GM21529 (cell line): ENCODE results near the gene LAMTOR5.
"Not testable (repeated sequence)": the region's sequence is repeated elsewhere in the genome, so short reads cannot be mapped to it uniquely, and the experiment has no call there.

Experiments
- ATAC-seq: cut with Tn5 transposase; IDR thresholded peaks from one replicate; pipeline ENCODE4 v1.9.1; 2021; ENCODE audit not compliant: unreplicated experiment

Gene LAMTOR5

DNA sequence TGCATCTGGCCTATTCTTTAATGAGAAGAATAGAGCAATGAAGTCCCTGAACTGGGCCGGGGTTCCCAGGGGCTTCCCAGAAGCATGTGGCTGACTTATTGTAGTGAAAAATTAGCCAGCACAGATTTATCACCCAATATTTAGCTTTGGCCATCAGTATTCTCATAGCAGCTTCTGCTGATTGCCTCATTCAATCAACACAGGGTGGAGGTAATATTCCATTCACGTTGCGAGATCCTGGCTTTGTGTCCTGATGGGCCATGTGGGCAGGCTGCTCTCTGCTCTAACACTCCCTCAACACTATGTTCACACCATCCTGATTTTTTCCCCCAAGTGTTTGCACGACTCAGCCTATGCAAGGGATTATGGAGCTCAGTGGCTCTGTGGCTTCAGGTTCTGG, 21.5 kb upstream of the LAMTOR5 start:
- ATAC-seq: no peak

GRCh38 chr1:110426854-110427253, 19.4 kb upstream of the LAMTOR5 start:
- ATAC-seq: no peak

- ATAC-seq: no peak
Measured at GRCh38 chr1:110425612-110426152, 18.2 kb upstream of the LAMTOR5 start.

GRCh38 chr1:110424699-110425611, 17.5 kb upstream of the LAMTOR5 start:
- no peak for ATAC-seq

GRCh38 chr1:110420874-110421793, 13.6 kb upstream of the LAMTOR5 start:
- ATAC-seq: no peak

DNA sequence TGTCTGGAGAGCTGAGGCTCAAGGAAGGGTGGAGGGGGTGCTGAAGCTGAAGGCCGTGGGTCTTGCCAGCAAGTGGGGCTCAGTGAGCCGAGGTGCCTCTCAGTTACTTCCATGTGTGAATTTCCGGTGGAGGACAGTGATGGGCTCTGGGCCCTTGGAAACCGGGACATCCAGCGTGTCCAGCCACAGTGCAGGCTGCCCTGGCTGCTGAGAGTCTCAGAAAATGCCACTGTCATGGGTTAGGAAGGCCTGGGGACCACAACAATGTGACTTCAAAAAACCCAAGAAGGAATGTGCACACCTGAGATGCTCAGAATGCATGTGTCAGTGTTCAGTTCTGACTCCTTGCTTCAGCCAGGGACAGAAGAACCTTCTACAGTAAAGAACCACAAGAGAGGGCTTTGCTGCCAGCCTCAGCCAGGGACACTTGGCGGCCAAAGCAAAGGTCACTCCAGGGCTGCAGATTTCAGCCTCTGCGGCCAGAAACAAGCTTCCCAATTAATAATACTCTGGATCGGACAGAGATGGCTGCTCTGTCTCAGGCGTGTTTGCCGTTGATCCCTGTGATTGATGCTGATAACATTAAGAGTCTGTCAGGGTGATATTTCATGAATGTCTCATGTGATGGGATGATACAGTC, 12.6 kb upstream of the LAMTOR5 start:
- no peak for ATAC-seq

- no peak for ATAC-seq
Measured at GRCh38 chr1:110418729-110419128, 11.2 kb upstream of the LAMTOR5 start.

GRCh38 chr1:110413045-110413444, 5.6 kb upstream of the LAMTOR5 start:
- not testable (repeated sequence) for ATAC-seq

- no peak for ATAC-seq
Measured at GRCh38 chr1:110412576-110412975, 5.1 kb upstream of the LAMTOR5 start.

- no peak for ATAC-seq
Measured at GRCh38 chr1:110411173-110411735, 3.8 kb upstream of the LAMTOR5 start.

GRCh38 chr1:110409316-110409715, 1.8 kb upstream of the LAMTOR5 start:
- no peak for ATAC-seq

- ATAC-seq: no peak
Measured at GRCh38 chr1:110408488-110408887, 994 bp upstream of the LAMTOR5 start.

- not testable (repeated sequence) for ATAC-seq
Measured at GRCh38 chr1:110406407-110406806, 1.1 kb downstream of the LAMTOR5 start.

DNA sequence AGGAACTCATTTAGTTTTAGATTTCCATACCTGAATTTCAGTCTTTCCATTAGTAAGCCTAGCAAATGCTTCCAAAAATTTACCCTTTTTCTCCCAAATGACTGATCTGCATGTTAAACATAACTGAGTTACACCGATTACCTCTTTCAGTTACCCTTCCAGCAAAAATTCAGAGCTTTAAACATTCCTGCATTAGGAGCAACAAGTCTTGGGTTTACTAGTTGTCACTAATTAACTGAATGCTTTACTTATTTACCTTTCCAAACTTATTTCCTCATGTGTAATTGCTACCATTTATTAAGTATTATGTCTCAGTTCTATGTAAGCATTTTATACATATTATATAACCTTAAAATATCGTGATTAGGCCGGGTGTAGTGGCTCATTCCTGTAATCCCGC, 3.1 kb downstream of the LAMTOR5 start:
- no peak for ATAC-seq

DNA sequence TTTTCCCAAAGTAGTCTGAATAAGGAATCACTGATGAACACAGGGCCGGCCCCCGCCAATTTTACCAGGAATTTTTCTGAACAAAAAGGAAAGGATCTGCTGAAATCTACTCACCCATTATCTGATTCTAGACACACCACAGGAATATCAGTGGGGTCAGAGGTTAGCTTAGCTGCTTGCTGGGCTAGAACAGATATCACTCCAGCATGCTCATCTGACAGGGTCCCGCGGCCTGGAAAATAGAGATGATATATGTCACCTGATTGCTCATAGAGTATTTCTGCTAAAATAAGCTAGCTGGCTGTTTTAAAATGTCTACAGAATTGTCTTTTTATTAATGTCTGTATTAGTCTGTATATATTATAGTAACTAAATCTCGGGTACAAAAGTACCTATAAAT, 3.7 kb downstream of the LAMTOR5 start:
- ATAC-seq: no peak

DNA sequence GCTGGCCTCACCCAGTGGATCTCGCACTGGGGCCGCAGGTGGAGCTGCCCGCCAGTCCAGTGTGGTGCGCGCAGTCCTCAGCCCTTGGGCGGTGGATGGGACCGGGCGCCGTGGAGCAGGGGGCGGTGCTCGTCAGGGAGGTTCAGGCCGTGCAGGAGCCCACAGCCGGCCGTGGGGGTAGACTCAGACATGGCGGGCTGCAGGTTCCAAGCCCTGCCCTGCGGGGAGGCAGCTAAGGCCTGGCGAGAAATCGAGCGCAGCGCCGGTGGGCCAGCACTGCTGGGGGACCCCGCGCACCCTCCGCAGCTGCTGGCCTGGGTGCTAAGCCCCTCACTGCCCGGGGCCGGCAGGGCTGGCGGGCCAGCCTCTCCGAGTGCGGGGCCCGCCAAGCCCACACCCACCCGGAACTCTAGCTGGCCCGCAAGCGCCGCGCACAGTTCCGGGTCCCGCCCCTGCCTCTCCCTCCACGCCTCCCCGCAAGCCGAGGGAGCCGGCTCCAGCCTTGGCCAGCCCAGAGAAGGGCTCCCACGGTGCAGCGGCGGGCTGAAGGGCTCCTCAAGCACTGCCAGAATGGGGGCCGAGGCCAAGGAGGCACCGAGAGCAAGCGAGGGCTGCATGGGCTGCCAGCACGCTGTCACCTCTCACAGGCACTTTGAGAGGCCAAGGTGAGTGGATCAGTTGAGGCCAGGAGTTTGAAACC, 11.1 kb downstream of the LAMTOR5 start:
- not testable (repeated sequence) for ATAC-seq

DNA sequence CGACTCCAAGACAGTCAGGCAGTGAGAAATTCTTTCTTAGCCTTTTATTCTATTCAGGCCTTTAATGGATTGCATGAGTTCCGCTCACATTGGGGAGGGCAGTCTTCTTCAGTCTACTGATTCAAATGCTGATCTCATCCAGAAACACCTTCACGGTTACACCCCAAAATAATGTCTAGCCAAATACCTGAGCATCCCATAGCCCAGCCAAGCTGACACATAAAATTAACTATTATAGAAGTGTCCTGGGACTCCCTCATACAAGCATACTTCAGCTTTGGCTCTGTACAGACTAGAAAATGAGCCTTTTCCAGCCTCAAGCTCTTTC, 13.0 kb downstream of the LAMTOR5 start:
- ATAC-seq: no peak

- no peak for ATAC-seq
Measured at GRCh38 chr1:110393691-110394492, 13.6 kb downstream of the LAMTOR5 start.

DNA sequence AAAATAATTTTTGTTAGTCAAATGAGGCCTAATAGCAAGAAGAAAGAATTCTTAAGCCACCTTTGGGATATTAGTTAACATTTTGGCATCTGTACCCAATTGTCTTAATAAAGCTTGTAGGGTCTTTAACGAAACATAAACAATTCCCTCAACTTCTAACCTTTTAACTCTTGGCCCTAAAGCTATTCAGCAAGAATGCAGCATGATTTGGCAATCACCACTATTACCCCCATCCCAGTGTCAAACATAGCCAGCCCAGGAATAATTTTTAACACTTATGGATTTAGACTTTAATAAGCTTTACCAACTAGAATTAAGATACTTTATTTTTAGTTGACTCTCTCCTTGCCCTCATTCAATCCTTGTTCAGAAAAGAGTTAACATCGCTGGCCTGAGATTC, 14.2 kb downstream of the LAMTOR5 start:
- ATAC-seq: no peak
